Measurements from ENCODE around the gene TENM3.

GRCh38 chr4:182310962-182311361, 67.8 kb downstream of the TENM3 start:
- TF ChIP-seq, protein P1, sequence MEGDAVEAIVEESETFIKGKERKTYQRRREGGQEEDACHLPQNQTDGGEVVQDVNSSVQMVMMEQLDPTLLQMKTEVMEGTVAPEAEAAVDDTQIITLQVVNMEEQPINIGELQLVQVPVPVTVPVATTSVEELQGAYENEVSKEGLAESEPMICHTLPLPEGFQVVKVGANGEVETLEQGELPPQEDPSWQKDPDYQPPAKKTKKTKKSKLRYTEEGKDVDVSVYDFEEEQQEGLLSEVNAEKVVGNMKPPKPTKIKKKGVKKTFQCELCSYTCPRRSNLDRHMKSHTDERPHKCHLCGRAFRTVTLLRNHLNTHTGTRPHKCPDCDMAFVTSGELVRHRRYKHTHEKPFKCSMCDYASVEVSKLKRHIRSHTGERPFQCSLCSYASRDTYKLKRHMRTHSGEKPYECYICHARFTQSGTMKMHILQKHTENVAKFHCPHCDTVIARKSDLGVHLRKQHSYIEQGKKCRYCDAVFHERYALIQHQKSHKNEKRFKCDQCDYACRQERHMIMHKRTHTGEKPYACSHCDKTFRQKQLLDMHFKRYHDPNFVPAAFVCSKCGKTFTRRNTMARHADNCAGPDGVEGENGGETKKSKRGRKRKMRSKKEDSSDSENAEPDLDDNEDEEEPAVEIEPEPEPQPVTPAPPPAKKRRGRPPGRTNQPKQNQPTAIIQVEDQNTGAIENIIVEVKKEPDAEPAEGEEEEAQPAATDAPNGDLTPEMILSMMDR (IDR thresholded peaks at IDR 0.05): no peak
- no peak for TF ChIP-seq ZFX (IDR thresholded peaks at IDR 0.05; ENCODE audit: borderline replicate concordance)
